HepG2 (cell line): ENCODE data around the gene CAPN7. TPM values are rescaled to one million over a fixed set of nuclear protein-coding genes. Genes with fewer than 3 reads are reported as not detected.

Experiments used
- ATAC-seq: fragments of 200-7000 bp; cut with Tn5 transposase; 3 replicates; pipeline ENCODE4 v1.9.1; 2020; ENCODE audit warnings: mild to moderate bottlenecking, moderate library complexity
- BruUV-seq: library from RNA; stranded (reverse); fragments of 400-500 nt; replicated peaks from 2 replicates; lab custom pipeline; 2021; lab: Mats Ljungman, UMichigan
- CTCF ChIA-PET: fragments of 300-600 bp; formaldehyde crosslinking; extraction: SDS; loops from one replicate; lab custom pipeline; 2021; ENCODE audit warnings: low total read pairs, inconsistent platforms, low intra/inter-chr PET ratio; lab: Yijun Ruan, JAX
- POLR2A ChIA-PET: fragments of 350-600 bp; sonication (Branson Sonifier 250); formaldehyde crosslinking; loops from one replicate; lab custom pipeline; 2020; ENCODE audit warnings: antibody characterized with exemption, inconsistent platforms; lab: Yijun Ruan, JAX
- DNase-seq: peaks from one replicate; pipeline ENCODE4 v3.0.0-alpha.2; 2015; ENCODE audit warnings: low spot score
- FAIRE-seq: peaks from 3 replicates; lab custom pipeline; 2011; peaks lifted over from hg19 to GRCh38; lab: Jason Lieb, UNC
- H2AFZ ChIP-seq: one replicate; pipeline ENCODE4 v1.6.1; 2011; ENCODE audit warnings: low read length, inconsistent platforms
- H3K27ac ChIP-seq: fragments of 300-600 bp; 3 replicates; pipeline ENCODE4 v1.8.0; 2011; ENCODE audit warnings: mixed run types, mild to moderate bottlenecking, mixed read lengths, low read length, inconsistent platforms; ENCODE audit not compliant: insufficient read depth; ENCODE audit errors: extremely low read length
- H3K27me3 ChIP-seq, 2 experiments: fragments of 200-600 bp in 1 of 2; 2 replicates in 1 of 2; 3 replicates in 1 of 2; pipeline versions ENCODE4 v1.6.0 to v1.8.0; 2011; ENCODE audit warnings: low read length in 2 of 2, mild to moderate bottlenecking in 2 of 2, moderate library complexity in 2 of 2, inconsistent platforms in 1 of 2; ENCODE audit not compliant: insufficient read depth in 2 of 2, control insufficient read depth in 1 of 2
- H3K36me3 ChIP-seq, 2 experiments: fragments of 200-600 bp in 1 of 2; replicated peaks in 1 of 2; 2 replicates in 1 of 2; 3 replicates in 1 of 2; pipeline versions ENCODE4 v1.5.1 to v1.8.0; 2011; ENCODE audit warnings: low read length in 2 of 2, inconsistent platforms in 1 of 2; ENCODE audit not compliant: insufficient read depth in 2 of 2, control insufficient read depth in 1 of 2
- H3K4me1 ChIP-seq: 2 replicates; pipeline ENCODE4 v1.5.1; 2012; ENCODE audit warnings: low read length, inconsistent platforms; ENCODE audit not compliant: insufficient read depth
- H3K4me2 ChIP-seq: 2 replicates; pipeline ENCODE4 v1.6.0; 2011; ENCODE audit warnings: low read depth, low read length, inconsistent platforms
- H3K4me3 ChIP-seq, 3 experiments: fragments of 200-600 bp in 1 of 3; sonication (generic), shearing (Covaris generic) in 1 of 3; replicated peaks in 1 of 3; 2 replicates each; pipeline ENCODE4 v1.5.1; 2011 to 2016; ENCODE audit warnings: low read length in 3 of 3, inconsistent platforms in 2 of 3, low read depth in 2 of 3, mild to moderate bottlenecking in 2 of 3, control low read depth in 1 of 3, mixed read lengths in 1 of 3; ENCODE audit not compliant: insufficient read depth in 1 of 3
- H3K79me2 ChIP-seq: one replicate; pipeline ENCODE4 v1.6.1; 2011; ENCODE audit warnings: low read length, inconsistent platforms; ENCODE audit not compliant: insufficient read depth
- H3K9ac ChIP-seq: 2 replicates; pipeline ENCODE4 v1.6.0; 2011; ENCODE audit warnings: mild to moderate bottlenecking, low read depth, low read length, inconsistent platforms; ENCODE audit not compliant: insufficient read depth
- H3K9me3 ChIP-seq: 2 replicates; pipeline ENCODE4 v1.5.1; 2012; ENCODE audit warnings: mild to moderate bottlenecking, low read length
- H4K20me1 ChIP-seq: 2 replicates; pipeline ENCODE4 v1.6.0; 2011; ENCODE audit warnings: inconsistent platforms, mild to moderate bottlenecking, low read length, moderate library complexity; ENCODE audit not compliant: insufficient read depth
- HDAC2 ChIP-seq: sonication (generic); formaldehyde crosslinking; IDR thresholded peaks from 2 replicates; pipeline ENCODE4 v1.4.0; 2020; ENCODE audit warnings: missing genetic modification reagents
- MAFF ChIP-seq: IDR thresholded peaks from 2 replicates; pipeline ENCODE4 v1.6.1; 2011; ENCODE audit warnings: low read depth, low read length, improper control_type of control experiment
- MAFK ChIP-seq, 2 experiments: IDR thresholded peaks in 1 of 2; conservative IDR thresholded peaks in 1 of 2; 2 replicates each; pipeline ENCODE4 v1.6.1; 2011; ENCODE audit warnings: improper control_type of control experiment in 2 of 2, low read length in 2 of 2
- PCBP2 ChIP-seq: fragments of 200-400 bp; formaldehyde crosslinking; optimal IDR thresholded peaks from 2 replicates; pipeline ENCODE3; 2018; ENCODE audit warnings: low read length, low read depth; ENCODE audit not compliant: poor library complexity, severe bottlenecking
- ZNF790 ChIP-seq: sonication (generic); formaldehyde crosslinking; IDR thresholded peaks from 2 replicates; pipeline ENCODE4 v1.8.0; 2022; ENCODE audit warnings: missing genetic modification reagents, mild to moderate bottlenecking, borderline replicate concordance
- WGBS: methylation state at CpG from one replicate; pipeline ENCODE4 v1.1.6; 2017; ENCODE audit warnings: low lambda C conversion rate; 5-methylcytosine and 5-hydroxymethylcytosine counted together
- in situ Hi-C: cut with HindIII; loops from 2 replicates; pipeline ENCODE4 v1.10.0; 2017; ENCODE audit warnings: low pct_unique_long_range_greater_than_20kb; ENCODE audit not compliant: extremely low pct_ligation_motif_present
- intact Hi-C: fragments of 100-400 bp; cut with micrococcal nuclease; formaldehyde crosslinking; loops from one replicate; pipeline ENCODE4 v1.10.0; 2022; ENCODE audit not compliant: unreplicated experiment
- polyA plus RNA-seq, 8 experiments: library from polyadenylated mRNA; depleted of rRNA in 3 of 8; stranded (reverse) in 7 of 8; unstranded in 1 of 8; fragments of >200 nt; fragmentation: Illumina TruSeq in 4 of 8; extraction: Trizol in 4 of 8; gene quantifications; 2 replicates each; pipeline versions ENCODE4 v1.2.1 to v1.2.3, GENCODE V29; 2011 to 2016; ENCODE audit warnings: low read depth in 4 of 8, missing spikeins in 1 of 8, mixed read lengths in 1 of 8; ENCODE audit not compliant: insufficient read depth in 1 of 8
- total RNA-seq, 5 experiments: library from RNA; depleted of rRNA; stranded (reverse); fragments of >200 nt; fragmentation: Illumina TruSeq; extraction: Trizol; gene quantifications; 2 replicates each; pipeline ENCODE4 v1.2.3, GENCODE V29; 2016; ENCODE audit warnings: low read depth in 1 of 5

CAPN7 gene
- total and polyA plus RNA-seq, 2 of the 13 experiments (the other 11 are each of a cell fraction or from before 2014, with no cell fraction given), result 16.7 to 36.8 TPM

DNA sequence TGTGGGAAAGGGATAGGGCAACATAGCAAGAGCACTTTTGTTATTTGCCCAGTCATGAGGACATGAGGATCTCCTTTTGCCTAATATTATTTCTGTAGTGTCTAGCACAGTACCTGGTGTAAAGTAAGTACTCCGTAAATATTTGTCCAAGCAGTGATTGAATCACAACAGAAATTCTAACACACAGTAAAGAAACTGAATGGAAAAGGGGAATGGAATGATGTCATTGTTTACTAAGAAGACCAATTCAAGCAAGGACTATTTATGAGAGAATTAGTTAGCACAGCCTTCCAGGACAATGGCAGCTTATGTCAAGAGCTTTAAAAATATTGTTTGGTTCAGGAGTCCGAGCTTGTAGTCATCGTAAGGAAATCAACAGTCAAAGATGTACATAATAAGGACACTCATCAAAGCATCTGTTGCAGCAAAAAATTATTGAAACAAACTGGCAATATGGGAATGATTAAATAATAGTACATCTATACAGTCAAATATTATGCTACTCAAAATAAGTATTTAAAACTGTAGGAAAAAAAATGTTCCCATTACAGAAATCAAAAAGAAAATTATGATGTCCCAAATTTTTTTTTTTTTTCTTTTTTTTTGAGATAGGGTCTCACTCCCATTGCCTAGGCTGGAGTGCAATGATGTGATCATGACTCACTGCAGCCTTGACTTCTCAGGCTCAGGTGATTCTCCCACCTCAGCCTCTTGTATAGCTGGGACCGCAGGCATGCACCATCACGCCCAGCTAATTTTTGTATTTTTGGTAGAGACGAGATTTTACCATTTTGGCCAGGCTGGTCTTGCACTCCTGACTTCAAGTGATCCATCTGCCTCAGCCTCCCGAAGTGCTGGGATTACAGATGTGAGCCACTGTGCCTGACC is 17.9 kb downstream of the CAPN7 start (continued):
- TF ChIP-seq HDAC2 (CRISPR knock-in tag), result 0 out of 2 replicates have a peak, but pooled peaks have one; percentile 52

DNA sequence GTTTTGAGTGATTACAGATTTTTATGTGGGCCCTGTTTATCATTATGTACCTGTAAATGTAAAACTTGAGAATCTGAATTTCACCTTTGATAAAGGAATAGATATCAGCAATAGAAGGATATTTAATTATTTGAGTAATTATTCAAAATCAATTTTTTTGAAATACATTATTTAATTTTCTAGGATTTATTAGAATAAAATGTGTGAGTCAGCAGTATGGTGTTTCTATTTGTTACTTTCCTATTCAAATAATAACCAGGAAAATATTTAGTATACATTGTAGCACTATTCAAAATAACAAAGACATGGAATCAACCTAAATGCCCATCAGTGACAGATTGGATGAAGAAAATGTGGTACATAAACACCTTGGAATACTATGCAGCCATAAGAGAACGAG is 22.1 kb downstream of the CAPN7 start:
- no peak for FAIRE-seq
- in situ Hi-C loops (no loop called here), intact Hi-C loops (no loop called here)
- peaks cover 4 to 46% of the 10 kb centered on the region in 2 experiments for H3K36me3 ChIP-seq
- H3K9ac ChIP-seq, result no peak overlapping the region
- no peak overlapping the region for H2AFZ ChIP-seq
- TF ChIP-seq MAFK (conservative IDR thresholded peaks at IDR 0.05 in 1 of 2, IDR thresholded peaks at IDR 0.05 in 1 of 2; ENCODE audit: low read length in 2 of 2), result peak in 1 of 2 experiments; percentile 53; a peak in 2 of 4 replicates
- no peak for TF ChIP-seq ZNF790 (CRISPR knock-in tag)
- POLR2A ChIA-PET, result interaction anchor here (0.8 kb wide), 1 partner anchor 22 kb away, joined by 3 read pairs; the partner anchor contains the start of gene CAPN7
- H3K27ac ChIP-seq, result no peak overlapping the region
- no peak overlapping the region for H3K4me2 ChIP-seq
- DNase-seq, result no peak
- CTCF ChIA-PET, result no interaction called here
- H3K4me3 ChIP-seq, result no peak overlapping the region
- H3K79me2 ChIP-seq, result no peaks in the 10 kb centered on the region
- no TSS peak for BruUV-seq
- 97% methylated on average over 1 of the region's 1 CpG for WGBS
- peaks cover 8% of the 10 kb centered on the region for H3K4me1 ChIP-seq
- ATAC-seq, result no peak
- no peaks in the 10 kb centered on the region for H3K9me3 ChIP-seq
- no peaks in the 10 kb centered on the region for H3K27me3 ChIP-seq
- no peaks in the 10 kb centered on the region for H4K20me1 ChIP-seq

DNA sequence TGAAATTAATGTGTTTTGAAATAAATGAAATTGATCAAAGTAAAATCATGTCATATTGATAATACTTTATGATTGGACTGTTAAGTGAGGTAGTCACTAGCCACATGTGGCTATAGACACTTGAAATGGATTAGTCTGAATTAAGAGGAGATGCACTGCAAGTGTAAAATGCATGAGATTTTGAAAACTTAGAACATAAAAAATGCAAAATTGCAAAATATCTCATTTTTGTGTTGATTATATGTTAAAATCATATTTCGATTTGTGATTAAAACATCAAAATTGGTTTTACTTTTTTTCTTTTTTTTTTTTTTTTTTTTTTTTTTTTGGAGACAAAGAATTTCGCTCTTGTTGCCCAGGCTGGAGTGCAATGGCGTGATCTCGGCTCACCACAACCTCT is 23.2 kb downstream of the CAPN7 start:
- in situ Hi-C loops, result no loop called here
- Histone ChIP-seq H4K20me1 (no peaks in the 10 kb centered on the region), H3K4me2 (no peak overlapping the region), H2AFZ (no peak overlapping the region), H3K27me3 (no peaks in the 10 kb centered on the region), H3K9me3 (no peaks in the 10 kb centered on the region), H3K27ac (no peak overlapping the region), H3K4me3 (no peak overlapping the region), H3K36me3 (peaks cover 2 to 48% of the 10 kb centered on the region in 2 experiments), H3K4me1 (no peaks in the 10 kb centered on the region), H3K9ac (no peak overlapping the region), H3K79me2 (no peaks in the 10 kb centered on the region)
- TF ChIP-seq PCBP2 (no peak), MAFF (peak; percentile 21; the same call in 1 of the 2 replicates), MAFK (conservative IDR thresholded peaks at IDR 0.05 in 1 of 2, IDR thresholded peaks at IDR 0.05 in 1 of 2; ENCODE audit: low read length in 2 of 2) (peak in 1 of 2 experiments; percentile 52; a peak in 2 of 4 replicates)
- 97% methylated on average over 4 of the region's 4 CpGs for WGBS
- CTCF ChIA-PET, result no interaction called here
- POLR2A ChIA-PET, result no interaction called here
- ATAC-seq (no peak), FAIRE-seq (no peak), DNase-seq (no peak)
- no TSS peak for BruUV-seq
- intact Hi-C loops, result no loop called here
